WERI-Rb-1 (cell line): ENCODE data around the gene SV2A.
"Not testable (repeated sequence)": the region's sequence is repeated elsewhere in the genome, so short reads cannot be mapped to it uniquely, and the experiment has no call there.

Experiments
- DNase-seq: peaks from one replicate; pipeline ENCODE4 v3.0.0-alpha.2; 2020
- H3K27ac ChIP-seq: fragments of 250-450 bp; sonication (Bioruptor Pico); 2 replicates; pipeline ENCODE4 v1.5.1; 2020; ENCODE audit warnings: mild to moderate bottlenecking, moderate library complexity
- H3K27me3 ChIP-seq: fragments of 250-450 bp; sonication (Bioruptor Pico); 2 replicates; pipeline ENCODE4 v1.5.1; 2021; ENCODE audit warnings: mild to moderate bottlenecking, low read depth, moderate library complexity; ENCODE audit not compliant: insufficient read depth, severe bottlenecking
- H3K36me3 ChIP-seq: fragments of 250-450 bp; sonication (Bioruptor Pico); 2 replicates; pipeline ENCODE4 v1.5.1; 2020; ENCODE audit warnings: mild to moderate bottlenecking, moderate library complexity
- H3K4me3 ChIP-seq: 2 replicates; pipeline ENCODE4 v1.5.1; 2011; ENCODE audit warnings: low read depth, mild to moderate bottlenecking, control low read depth, low read length
- H3K9me3 ChIP-seq: fragments of 250-450 bp; sonication (Bioruptor Pico); 2 replicates; pipeline ENCODE4 v1.5.1; 2021; ENCODE audit warnings: mild to moderate bottlenecking, moderate library complexity; ENCODE audit not compliant: severe bottlenecking
- CTCF ChIP-seq: IDR thresholded peaks from 2 replicates; pipeline ENCODE4 v1.5.1; 2011; ENCODE audit warnings: low read depth, mild to moderate bottlenecking, control low read depth, inconsistent platforms, low read length

The SV2A gene

GRCh38 chr1:149962736-149963135, 45.1 kb upstream of the SV2A start:
- no peak for DNase-seq
- no peak for TF ChIP-seq CTCF
- Histone ChIP-seq H3K27me3 (no peaks in the 10 kb centered on the region), H3K36me3 (peaks cover 91% of the 10 kb centered on the region), H3K9me3 (peaks cover 8% of the 10 kb centered on the region), H3K27ac (no peak overlapping the region; the same call in 1 of the 2 replicates), H3K4me3 (no peak overlapping the region)

GRCh38 chr1:149962039-149962647, 44.5 kb upstream of the SV2A start:
- peak; percentile 71 for DNase-seq
- Histone ChIP-seq H3K27ac (no peak overlapping the region; the same call in 1 of the 2 replicates), H3K36me3 (peaks cover 91% of the 10 kb centered on the region), H3K9me3 (peaks cover 12% of the 10 kb centered on the region), H3K27me3 (no peaks in the 10 kb centered on the region), H3K4me3 (no peak overlapping the region)
- peak; percentile 62 for TF ChIP-seq CTCF

- not testable (repeated sequence) for DNase-seq, H3K27ac ChIP-seq, H3K4me3 ChIP-seq, H3K27me3 ChIP-seq
- peaks cover 25% of the 10 kb centered on the region for H3K9me3 ChIP-seq
- H3K36me3 ChIP-seq, result peaks cover 59% of the 10 kb centered on the region
Observed at GRCh38 chr1:149957548-149957947, 39.9 kb upstream of the SV2A start.

GRCh38 chr1:149949911-149950310, 32.3 kb upstream of the SV2A start:
- Histone ChIP-seq H3K27ac (no peak overlapping the region), H3K4me3 (no peak overlapping the region), H3K36me3 (peaks cover 61% of the 10 kb centered on the region), H3K27me3 (no peaks in the 10 kb centered on the region), H3K9me3 (peaks cover 11% of the 10 kb centered on the region)
- no peak for DNase-seq
- no peak for TF ChIP-seq CTCF

GRCh38 chr1:149945206-149945605, 27.6 kb upstream of the SV2A start:
- DNase-seq, result no peak
- no peak overlapping the region for H3K27ac ChIP-seq
- no peak overlapping the region for H3K4me3 ChIP-seq
- H3K27me3 ChIP-seq, result no peaks in the 10 kb centered on the region
- H3K36me3 ChIP-seq, result peaks cover 67% of the 10 kb centered on the region
- H3K9me3 ChIP-seq, result no peaks in the 10 kb centered on the region
- no peak for TF ChIP-seq CTCF

- no peaks in the 10 kb centered on the region for H3K27me3 ChIP-seq
- no peak for TF ChIP-seq CTCF
- peaks cover 44% of the 10 kb centered on the region for H3K36me3 ChIP-seq
- no peaks in the 10 kb centered on the region for H3K9me3 ChIP-seq
- H3K27ac ChIP-seq, result peak overlapping the region; percentile 52
- DNase-seq, result no peak
- no peak overlapping the region for H3K4me3 ChIP-seq
Observed at GRCh38 chr1:149942885-149943284, 25.2 kb upstream of the SV2A start.
